Measurements from ENCODE around the gene GPRIN3.

GRCh38 chr4:89217604-89218003, 90.0 kb downstream of the GPRIN3 start:
- no peak for TF ChIP-seq CTCF (IDR thresholded peaks at IDR 0.05; ENCODE audit: extremely low read depth in 1 of 2, insufficient read depth in 1 of 2, low read depth in 1 of 2, low read length in 2 of 2)
- TF ChIP-seq POLR2A (IDR thresholded peaks at IDR 0.05; ENCODE audit: low read depth, low read length): no peak
- TF ChIP-seq EZH2 (IDR thresholded peaks at IDR 0.05; ENCODE audit: borderline replicate concordance, low read depth, low read length, severe bottlenecking): no peak
- TF ChIP-seq POLR2AphosphoS5 (IDR thresholded peaks at IDR 0.05; ENCODE audit: insufficient read depth, low read depth, low read length): no peak
